Hematopoietic multipotent progenitor cell treated with erythropoietin and hydrocortisone succinate and interleukin-3 and kit ligand, for 17 days (in vitro differentiated cells): ENCODE measurements around the gene NUF2.
"Not testable (repeated sequence)": the region's sequence is repeated elsewhere in the genome, so short reads cannot be mapped to it uniquely, and the experiment has no call there.

Experiments used
- DNase-seq: peaks from one replicate; pipeline ENCODE4 v3.0.0-alpha.2; 2015; ENCODE audit warnings: low spot score

Gene NUF2

DNA sequence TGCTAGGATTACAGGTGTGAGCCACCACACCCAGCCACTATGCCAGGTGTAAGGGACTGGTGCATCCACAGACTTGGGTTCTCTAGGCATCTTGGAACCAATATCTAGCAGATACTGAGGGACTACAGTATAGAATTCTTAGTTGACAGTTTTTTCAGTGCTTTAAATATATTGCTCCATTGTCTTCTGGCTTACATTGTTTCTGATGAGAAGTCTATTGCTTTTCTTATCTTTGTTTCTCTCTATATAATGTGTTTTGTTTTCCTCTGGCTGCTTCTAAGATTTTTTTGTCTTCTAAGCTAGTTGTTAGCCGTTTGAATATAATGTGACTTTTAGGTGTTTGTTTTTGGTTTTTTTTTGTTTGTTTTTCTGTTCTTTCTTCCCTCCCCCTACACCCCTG is 13.5 kb downstream of the NUF2 start:
- no peak for DNase-seq

DNA sequence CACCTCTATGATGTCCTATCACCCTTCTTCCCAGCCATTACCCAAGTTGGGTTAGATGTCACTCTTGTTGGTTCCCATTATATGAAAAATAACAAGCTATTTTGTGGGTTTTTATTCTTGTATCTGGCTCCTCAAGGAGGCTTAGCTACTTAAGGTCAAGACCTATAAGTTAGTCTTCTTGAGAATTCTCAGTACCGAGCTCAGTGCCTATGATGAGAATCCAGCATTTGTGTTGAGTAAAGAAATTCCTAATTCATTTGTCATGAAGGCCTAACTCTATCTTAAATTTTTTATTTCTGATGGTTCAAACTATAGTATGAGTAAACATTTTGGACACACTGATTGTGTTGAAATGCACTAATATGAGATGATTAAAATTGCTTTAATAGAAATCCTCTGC is 15.9 kb downstream of the NUF2 start:
- no peak for DNase-seq

DNA sequence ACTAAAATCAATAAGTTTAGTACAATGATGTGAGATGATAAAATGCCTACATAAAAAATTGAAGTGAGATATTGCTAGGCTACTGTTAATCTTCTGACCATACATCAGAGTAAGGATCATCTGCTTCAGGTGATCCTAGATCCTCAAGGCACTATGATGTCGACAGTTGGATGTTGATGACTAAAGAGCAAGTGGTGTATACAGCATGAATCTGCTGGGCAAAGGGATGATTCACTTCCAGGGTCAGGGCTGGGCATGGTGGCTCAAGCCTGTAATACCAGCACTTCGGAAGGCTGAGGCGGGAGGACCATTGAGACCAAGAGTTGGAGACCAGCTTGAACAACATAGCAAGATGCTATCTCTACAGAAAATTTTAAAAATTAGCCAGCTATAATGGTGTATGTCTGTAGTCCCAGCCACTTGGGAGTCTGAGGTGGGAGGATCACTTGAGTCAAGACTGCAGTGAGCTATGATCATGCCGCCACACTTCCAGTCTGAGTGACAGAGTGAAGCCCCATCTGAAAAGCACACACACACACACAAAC is 24.6 kb downstream of the NUF2 start:
- DNase-seq, result no peak

DNA sequence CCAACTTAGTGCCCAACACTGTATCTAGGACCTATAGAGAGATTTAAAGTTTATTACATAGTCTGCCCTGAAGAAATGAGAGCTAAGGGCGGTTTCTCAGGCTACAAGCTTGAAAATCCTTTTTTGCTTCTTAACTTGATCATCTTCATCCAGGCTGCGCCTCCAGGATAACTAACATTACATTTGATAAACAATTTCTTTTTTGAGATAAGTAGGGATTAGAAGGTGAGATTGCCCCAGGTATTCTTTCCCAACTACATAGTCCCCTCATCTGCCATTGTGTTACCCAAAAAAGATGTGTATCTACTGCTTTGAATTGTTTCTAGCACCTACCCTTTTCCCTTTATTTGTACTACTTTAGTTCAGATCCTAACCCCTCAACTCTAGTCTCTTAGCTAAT is 25.4 kb downstream of the NUF2 start:
- no peak for DNase-seq

DNA sequence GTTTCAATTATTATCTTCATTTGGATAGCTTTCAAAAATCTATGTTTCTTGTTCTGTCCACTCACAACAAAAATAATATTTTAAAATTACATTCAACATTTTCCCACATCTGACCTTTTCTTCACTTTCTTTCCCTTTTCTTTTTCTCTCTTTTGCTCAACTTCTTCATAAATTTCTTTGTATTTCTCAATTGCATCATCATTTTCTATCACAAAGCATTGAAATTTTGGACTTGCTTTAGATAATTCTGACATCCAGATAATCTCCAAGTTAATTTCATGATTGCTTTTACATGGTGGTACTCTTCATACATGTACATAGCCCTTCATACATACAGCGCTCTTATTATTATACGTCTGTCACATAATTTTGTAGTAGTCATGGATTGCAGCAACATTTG is 30.2 kb downstream of the NUF2 start:
- DNase-seq, result no peak

DNA sequence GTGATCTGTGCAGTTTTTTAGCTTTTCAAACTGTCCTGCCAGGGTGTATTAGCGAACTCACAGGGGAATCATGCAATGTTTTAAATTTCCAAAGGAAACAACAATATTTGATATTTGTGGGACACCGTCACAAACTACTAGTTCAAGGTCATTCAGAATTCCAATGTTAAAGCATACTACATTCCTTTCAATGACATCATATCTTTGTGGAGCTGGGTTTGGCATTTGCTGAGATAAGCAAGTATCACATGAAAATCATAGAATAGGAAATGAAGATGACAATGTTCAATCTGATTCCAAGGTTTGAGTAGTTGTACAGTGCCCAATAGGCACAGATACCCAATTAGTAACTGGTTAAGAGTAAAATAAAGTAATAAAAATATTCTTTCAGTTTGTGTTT is 35.6 kb downstream of the NUF2 start:
- no peak for DNase-seq

DNA sequence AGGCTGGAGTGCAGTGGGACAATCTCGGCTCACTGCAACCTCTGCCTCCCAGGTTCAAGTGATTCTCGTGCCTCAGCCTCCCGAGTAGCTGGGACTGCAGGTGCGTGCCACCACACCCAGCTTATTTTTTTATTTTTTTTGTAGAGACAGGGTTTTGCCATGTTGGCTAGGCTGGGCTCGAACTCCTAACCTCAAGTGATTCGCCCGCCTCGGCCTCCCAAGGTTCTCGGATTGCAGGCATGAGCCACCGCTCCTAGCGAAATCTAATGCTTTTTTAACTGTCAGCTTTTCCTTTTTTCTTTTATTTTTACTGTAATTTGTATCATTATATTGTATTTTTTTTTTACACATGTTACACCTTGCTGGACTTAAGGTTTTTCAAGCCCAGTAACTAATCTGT is 36.4 kb downstream of the NUF2 start:
- not testable (repeated sequence) for DNase-seq

DNA sequence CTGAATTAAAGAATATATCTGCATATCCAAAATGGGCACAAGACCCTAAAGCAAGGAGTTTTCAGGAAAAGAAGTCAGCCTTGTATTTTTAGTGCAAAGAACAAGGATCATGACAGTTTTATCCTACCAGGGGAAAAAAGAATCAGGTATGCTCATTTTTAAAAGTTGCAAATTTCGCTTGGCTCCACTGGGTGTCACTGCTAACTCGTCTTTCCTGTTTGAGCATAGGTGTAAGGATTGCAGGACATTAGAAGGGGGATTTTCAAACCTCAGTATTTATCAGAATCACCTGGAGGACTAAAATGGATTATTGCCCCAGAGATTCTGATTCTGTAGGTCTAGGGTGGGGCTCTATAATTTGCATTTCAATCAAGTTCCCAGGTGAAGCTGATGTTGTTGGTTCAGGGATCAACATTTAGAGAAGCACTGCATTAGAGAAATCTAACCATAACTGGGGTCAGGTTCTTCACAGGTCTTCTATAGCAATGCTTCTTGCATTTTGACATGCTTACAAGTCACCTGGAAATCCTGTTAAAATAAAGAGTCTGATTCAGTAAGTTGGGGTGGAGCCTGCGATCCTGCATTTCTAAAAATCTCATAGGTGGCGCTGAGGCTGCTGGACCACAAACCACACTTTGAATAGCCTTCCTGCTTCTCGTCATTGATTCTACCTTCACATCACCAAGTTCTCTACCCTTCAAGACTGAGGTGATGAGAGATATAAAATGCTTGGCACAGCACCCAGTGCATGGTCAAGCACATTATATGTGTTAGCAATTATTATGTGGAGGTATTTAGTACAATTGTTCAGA is 39.6 kb downstream of the NUF2 start:
- no peak for DNase-seq

DNA sequence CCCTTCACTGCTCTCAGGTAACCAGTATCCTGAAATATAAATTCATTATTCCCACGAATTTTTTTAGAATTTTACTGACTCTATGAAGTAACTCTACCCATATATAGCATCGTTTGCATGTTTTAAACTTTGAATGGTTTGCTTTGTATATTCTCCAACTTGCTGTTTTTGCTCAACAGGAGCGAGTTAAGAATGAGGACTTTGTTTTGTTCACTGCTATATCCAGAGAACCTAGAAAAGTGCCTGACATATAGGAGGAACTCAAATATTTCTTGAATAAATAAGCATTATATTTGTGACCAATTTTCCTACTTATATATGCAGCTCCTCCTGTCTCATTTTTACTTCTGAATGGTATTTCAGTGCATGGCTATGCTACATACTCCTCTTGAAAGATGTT is 43.4 kb downstream of the NUF2 start:
- DNase-seq, result no peak

DNA sequence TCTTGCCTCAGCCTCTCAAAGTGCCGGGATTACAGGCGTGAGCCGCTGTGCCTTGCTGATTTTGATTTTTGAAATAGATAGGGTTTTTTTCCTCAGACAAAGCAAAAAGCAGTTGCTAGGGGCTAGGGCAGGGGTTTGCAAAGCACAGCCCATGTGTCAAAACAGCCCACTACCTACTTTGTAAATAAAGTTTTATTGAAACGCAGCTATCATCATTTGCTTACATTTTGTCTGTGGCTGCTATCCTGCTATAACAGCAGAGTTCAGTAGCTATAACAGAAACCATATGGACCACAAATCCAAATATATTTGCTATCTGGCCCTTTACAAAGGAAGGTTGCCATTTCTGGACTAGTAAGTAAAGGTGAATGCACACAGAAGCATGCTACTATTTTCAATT is 44.8 kb downstream of the NUF2 start:
- DNase-seq, result no peak

DNA sequence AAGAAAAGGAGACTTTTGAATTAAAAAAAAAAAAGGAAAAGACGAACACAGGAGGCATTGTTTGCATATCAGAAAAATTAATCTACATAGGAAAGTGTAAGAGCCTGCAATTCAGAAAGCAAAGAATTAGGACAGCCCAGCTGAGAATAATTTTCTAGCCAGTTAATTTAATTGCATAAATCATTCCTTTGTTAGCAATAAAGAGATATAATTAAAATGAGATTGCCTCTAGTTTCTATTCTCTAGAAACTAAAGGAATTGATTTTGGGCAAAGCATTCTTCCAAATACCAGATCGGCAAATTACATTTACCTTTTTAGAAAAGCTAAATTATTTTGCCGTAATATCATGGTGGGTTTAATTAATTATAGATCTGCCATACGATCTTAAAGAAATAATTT is 46.0 kb downstream of the NUF2 start:
- DNase-seq, result no peak

DNA sequence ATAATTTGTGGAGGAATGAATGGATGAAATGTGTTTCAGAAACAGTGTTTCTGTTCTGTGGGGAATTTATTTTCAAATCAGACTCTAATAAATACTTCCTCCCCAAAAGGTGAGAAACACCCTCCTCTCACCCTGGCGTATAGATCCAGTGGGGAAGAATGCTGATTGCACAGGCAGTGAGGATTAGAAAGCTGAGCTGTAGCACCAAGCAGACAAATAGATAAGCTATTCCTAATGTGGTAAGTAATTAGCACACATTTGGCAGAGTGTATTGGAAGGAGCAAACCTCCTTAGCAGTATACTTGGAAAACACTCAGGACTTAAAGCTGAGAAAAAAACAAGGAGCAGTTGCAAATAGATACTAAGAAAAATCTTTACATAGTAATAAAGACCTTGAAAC is 50.8 kb downstream of the NUF2 start:
- DNase-seq, result no peak

DNA sequence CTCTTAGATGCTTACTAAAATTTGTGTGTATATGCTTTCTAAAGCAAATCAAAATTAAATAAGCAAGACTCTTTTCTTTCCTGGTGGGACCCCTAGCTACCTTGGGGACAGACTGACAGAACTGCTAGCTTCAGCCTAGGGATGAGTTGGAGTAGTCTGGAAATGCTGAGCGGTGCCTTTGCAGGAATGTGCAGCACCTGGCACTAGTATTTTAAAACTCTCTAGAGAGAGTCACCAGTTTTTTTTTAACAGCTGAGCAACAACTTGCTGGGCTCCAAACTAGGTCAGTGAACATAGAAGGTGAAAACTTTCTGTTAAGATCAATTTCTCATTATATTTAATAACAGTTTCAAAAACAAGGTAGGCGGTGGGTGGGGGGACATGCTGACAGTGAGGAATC is 56.8 kb downstream of the NUF2 start:
- no peak for DNase-seq

DNA sequence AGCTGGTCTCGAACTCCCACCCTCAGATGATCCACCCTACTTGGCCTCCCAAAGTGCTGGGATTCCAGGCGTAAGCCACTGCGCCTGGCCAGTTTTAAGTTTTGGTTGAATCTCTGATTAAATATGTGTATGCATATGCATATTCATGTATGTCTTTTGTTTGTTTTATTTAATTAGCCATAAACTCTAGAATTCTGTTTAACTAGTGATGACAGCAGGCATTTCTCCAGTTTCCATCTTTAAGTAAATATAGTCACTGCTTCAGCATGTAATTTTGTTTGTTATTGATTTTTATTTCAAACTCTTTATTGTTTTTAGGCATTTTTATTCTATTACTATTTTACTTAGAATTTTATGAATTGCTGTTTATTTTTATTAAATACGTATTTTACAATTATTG is 58.0 kb downstream of the NUF2 start:
- DNase-seq, result no peak

DNA sequence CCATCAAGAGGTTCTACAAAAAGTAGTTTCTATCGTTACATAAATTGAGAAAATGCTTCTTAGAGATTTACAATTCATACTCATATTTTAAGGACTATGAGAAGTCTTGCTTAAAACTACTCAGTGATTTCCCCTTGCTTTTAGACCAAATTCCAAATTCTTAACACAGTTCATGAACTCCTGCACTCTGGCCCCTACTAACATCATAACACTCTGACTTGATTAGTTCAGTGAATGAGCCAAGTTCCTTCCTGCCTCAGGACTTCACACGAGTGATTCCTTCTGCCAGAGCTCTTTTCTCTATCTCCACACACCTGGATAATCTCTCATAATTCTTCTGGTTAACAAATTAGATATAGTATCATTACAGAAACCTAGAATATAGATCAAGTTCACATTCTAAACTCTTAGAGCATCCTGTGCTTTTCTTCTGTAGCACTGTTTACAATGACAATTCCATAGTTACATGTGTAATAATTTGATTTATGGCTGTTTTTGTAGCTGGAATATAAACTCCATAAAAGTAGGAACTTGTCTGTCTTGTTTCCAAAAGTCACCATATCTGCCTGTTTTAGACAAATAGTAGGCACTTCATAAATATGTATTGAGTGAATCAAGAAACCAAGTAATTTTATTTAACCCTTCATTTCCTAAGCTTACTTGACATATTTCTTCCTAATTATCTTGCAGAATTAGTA is 59.9 kb downstream of the NUF2 start:
- DNase-seq, result no peak

DNA sequence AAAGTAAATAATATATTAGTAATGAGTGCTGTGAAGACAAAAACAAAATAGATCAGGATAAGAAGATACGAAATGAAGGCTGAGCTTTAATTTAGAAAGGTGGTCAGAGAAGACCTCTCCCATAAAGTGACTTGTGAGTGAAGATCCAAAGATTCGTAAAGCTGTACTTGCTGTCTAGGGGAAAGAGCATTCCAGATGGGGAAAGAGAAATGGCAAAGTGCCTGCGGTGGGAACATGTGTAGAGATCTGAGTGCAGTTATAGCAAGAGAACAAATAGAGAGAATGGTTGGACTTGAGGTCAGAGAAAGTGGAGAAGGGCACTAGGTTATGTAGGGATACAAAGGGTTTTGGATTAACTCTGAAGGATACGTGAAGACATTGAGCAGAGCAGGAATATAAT is 60.6 kb downstream of the NUF2 start:
- no peak for DNase-seq

DNA sequence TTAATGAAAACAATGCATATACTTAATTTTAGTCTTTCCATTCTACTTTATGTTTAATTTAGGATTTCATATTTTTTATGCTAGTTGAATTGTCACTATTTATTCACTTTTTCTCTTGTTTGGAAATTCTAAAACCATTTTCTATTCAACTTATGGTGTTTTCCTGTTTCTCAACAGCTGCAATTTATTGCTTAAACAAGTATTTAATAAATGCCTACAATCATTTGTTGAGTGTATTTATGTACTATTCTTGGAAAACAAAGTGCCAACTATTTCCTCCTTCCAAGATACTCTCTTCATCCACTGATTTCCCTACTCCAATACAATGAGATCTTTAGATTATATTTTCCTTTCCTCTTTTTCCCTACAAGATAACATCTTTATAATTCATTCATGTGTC is 65.4 kb downstream of the NUF2 start:
- DNase-seq, result no peak

DNA sequence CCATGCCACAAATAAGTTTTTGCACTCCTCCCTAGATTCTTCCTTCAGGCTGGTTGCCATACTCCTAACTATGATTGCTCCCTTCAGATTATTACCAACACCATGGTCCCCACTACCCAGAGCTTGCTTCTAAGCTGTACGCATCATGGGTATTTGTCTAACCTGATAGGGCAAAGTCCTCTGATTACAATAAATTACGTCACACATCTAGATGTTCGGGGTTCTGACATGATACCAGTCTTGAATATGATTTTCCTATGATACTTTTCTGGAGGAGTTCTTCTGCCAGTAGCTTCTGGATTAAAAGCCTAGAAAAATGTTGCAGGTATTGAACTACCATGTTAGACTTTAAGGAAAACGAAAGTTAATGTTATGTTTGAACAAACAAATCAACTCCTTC is 67.2 kb downstream of the NUF2 start:
- no peak for DNase-seq

DNA sequence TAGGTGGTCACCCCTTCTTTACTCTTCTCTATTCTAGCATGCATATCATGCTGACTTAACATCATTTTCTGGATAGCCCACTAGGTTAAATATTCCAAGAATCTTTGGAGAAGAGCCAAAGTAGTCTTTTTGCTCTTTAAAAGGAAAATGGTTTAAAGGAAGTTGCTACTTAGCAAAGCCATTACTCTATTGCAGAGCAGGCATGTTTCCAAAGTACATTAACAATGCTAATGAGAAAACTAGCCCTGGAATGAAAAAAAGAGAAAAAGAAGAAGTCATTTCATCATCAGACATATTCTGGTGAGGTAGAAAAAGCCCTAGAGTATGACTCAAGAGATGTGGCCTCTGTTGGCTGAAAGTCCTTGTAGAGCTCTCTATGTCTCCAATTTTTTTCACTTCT is 74.0 kb downstream of the NUF2 start:
- DNase-seq, result no peak

DNA sequence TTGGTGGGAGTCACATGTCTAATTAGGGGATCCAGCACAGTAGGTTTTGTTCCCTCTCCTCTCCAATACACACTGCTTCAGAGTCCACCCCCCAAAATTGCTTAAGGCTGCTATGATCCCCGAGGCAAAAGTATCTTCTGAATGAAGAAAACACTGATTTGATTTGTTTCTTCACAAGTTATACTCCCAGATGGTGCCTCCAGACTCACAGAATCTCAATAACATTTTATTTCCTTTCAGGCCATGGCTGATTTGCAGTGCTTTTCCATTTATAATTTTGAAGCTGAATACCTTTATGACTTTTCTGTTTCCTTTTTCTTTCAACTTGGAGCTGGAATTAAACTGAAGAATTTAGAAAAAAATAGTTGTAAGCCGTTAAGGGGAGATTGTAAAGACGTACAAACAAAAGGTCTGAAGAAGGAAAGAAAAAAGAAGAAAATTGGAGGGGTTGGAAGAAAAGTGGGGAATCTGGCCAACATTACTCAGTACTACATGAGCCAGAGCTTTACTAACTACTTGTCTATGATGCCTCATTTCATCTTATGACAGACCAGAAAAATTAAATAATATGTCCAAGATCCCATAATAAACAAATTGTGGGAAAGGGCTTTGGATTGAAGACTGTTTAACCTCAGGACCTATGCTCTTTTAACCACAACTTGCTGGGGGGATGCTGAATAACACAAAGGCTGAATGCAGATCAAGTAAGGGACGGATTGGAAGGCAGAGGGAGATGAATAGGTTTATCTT is 75.9 kb downstream of the NUF2 start:
- DNase-seq, result no peak

DNA sequence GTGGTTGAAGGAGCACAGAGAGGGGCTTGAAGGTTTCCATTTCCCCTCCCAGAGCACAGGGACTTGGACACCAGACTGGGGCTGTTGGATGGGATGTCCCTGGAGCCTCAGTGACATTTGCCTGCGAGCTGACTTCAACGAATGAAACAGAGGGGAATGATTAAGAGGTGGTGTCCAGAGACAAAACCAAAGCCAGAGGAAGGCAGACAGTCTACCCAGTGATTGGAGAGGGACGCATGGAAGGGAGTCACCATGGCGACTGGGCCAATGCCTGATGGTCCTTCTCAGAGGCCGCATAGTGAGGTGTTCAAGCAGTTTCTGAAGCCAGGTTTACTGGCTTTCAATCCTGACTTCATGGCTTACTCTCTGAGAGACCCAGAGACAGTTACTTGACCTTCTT is 77.2 kb downstream of the NUF2 start:
- no peak for DNase-seq

DNA sequence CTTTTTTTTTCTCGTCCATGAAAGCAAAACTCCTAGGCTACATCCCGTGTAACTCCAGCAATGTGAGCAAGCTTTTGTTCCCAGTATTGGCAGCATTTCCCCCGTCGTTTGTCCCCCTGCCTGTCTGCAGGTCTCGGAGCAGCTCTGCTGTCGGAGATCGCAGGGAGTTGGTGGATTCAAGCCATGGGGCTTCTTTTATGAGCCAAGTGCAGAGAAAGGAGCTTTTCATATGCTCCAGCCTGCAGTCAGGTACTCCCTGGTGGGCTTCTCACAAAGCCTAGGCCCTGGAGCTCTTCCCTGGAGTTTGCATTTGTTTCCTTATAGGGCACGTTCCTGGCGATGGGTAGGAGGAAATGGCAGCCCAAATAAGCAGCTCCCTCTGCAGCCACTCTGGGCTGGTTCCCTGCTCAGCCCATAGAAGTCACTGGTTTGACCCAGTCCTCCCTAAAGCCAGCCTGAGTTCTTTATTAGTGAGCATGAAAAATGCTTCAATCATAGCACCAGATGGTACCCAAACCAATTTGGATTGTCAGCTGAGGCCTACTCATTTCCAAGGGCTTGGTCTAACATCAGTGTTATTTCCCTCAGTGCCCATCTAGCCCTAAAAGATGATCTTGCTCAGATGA is 78.3 kb downstream of the NUF2 start:
- DNase-seq, result no peak
